Neural crest cell (in vitro differentiated cells): Measurements from ENCODE around the gene SIK3. TPM values are rescaled to one million over a fixed set of nuclear protein-coding genes. Genes with fewer than 3 reads are reported as not detected.

Experiments used
- DNase-seq: peaks from one replicate; pipeline ENCODE4 v3.0.0; 2021; ENCODE audit warnings: low read depth, mixed read lengths, low spot score
- H3K27ac Mint-ChIP-seq: one replicate; pipeline ENCODE4 v1.8.0; 2021; ENCODE audit warnings: mild to moderate bottlenecking, mixed read lengths; ENCODE audit not compliant: unreplicated experiment
- H3K27me3 Mint-ChIP-seq: 2 replicates; pipeline ENCODE4 v1.8.0; 2021; ENCODE audit warnings: low read depth, mild to moderate bottlenecking, mixed read lengths
- H3K36me3 Mint-ChIP-seq: 2 replicates; pipeline ENCODE4 v1.8.0; 2021; ENCODE audit warnings: low read depth, mild to moderate bottlenecking, mixed read lengths
- H3K4me1 Mint-ChIP-seq: 2 replicates; pipeline ENCODE4 v1.8.0; 2021; ENCODE audit warnings: mixed read lengths
- H3K4me3 Mint-ChIP-seq: one replicate; pipeline ENCODE4 v1.8.0; 2021; ENCODE audit warnings: mild to moderate bottlenecking, mixed read lengths
- H3K9me3 Mint-ChIP-seq: 2 replicates; pipeline ENCODE4 v1.8.0; 2021; ENCODE audit warnings: mixed read lengths
- total RNA-seq: library from RNA; stranded (reverse); gene quantifications from 2 replicates; pipeline ENCODE4 v1.2.1, GENCODE V29; 2021
- TF ChIP-seq, protein P1 (sequence below): fragments of 200-600 bp; sonication (generic); conservative IDR thresholded peaks from 2 replicates; pipeline ENCODE4 v1.5.0; 2021; ENCODE audit warnings: antibody characterized with exemption, mild to moderate bottlenecking

The SIK3 gene
- total RNA-seq, 1 donor from 2014 or later, result 39.7 TPM

DNA sequence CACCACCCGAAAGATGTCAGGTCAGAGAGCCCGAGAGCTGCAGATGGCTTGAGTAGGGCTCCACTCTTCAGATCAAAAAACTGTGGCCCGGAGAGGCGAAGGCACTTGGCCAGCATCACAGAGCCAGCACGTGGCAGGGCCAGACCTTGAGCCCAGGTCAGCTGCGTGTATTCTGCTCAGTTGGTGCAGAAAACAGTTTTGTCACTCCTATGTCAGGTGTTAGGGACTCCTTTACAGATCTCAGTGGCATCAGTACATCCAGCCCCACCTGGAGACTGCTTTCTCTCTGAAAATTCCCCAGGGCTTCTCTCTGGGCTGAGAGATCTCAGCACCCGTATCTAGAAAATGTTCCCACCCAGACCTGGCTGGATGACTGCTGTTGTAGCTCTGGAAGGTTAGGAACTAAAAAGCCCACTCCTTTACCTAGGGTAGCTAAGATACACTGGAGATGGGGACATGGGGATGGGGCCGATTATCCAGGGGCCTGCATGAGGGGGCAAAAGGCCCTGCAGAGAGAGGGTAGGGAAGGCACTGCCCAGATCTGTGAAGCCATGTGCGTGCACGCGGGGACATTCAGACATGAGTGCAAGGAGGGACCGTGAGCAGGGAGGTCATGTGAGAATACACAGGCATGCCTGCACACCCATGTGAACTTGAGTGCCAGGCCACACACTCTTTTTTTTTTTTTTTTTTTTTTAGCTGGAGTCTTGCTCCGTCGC, 264.3 kb downstream of the SIK3 start:
- Mint-ChIP-seq H3K4me1 (peaks cover 32% of the 10 kb centered on the region), H3K9me3 (no peaks in the 10 kb centered on the region), H3K27ac (no peak overlapping the region), H3K27me3 (no peaks in the 10 kb centered on the region), H3K4me3 (peak overlapping the region; percentile 44), H3K36me3 (no peaks in the 10 kb centered on the region)
- TF ChIP-seq, protein P1, sequence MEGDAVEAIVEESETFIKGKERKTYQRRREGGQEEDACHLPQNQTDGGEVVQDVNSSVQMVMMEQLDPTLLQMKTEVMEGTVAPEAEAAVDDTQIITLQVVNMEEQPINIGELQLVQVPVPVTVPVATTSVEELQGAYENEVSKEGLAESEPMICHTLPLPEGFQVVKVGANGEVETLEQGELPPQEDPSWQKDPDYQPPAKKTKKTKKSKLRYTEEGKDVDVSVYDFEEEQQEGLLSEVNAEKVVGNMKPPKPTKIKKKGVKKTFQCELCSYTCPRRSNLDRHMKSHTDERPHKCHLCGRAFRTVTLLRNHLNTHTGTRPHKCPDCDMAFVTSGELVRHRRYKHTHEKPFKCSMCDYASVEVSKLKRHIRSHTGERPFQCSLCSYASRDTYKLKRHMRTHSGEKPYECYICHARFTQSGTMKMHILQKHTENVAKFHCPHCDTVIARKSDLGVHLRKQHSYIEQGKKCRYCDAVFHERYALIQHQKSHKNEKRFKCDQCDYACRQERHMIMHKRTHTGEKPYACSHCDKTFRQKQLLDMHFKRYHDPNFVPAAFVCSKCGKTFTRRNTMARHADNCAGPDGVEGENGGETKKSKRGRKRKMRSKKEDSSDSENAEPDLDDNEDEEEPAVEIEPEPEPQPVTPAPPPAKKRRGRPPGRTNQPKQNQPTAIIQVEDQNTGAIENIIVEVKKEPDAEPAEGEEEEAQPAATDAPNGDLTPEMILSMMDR, result no peak
- DNase-seq, result no peak

DNA sequence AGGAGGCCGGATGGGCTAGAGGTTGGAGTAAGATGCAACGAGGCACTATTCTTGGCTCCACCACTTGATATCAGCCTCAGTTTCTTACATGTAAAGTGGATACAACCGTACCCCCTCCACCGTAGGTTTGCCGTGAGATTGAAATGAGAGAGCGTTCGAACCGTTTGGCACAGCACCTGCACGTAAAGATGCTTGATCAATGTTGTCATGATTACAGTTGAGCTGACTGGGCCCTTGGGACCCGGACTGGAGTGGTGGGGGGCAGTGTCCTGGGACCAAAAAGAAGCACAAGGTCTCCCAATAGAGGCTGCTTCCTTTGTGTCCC, 264.8 kb downstream of the SIK3 start:
- peaks cover 31% of the 10 kb centered on the region for H3K4me1 Mint-ChIP-seq
- no peak overlapping the region for H3K27ac Mint-ChIP-seq
- no peaks in the 10 kb centered on the region for H3K9me3 Mint-ChIP-seq
- DNase-seq, result no peak
- H3K27me3 Mint-ChIP-seq, result no peaks in the 10 kb centered on the region
- no peak overlapping the region for H3K4me3 Mint-ChIP-seq
- TF ChIP-seq, protein P1, result no peak
- H3K36me3 Mint-ChIP-seq, result no peaks in the 10 kb centered on the region

DNA sequence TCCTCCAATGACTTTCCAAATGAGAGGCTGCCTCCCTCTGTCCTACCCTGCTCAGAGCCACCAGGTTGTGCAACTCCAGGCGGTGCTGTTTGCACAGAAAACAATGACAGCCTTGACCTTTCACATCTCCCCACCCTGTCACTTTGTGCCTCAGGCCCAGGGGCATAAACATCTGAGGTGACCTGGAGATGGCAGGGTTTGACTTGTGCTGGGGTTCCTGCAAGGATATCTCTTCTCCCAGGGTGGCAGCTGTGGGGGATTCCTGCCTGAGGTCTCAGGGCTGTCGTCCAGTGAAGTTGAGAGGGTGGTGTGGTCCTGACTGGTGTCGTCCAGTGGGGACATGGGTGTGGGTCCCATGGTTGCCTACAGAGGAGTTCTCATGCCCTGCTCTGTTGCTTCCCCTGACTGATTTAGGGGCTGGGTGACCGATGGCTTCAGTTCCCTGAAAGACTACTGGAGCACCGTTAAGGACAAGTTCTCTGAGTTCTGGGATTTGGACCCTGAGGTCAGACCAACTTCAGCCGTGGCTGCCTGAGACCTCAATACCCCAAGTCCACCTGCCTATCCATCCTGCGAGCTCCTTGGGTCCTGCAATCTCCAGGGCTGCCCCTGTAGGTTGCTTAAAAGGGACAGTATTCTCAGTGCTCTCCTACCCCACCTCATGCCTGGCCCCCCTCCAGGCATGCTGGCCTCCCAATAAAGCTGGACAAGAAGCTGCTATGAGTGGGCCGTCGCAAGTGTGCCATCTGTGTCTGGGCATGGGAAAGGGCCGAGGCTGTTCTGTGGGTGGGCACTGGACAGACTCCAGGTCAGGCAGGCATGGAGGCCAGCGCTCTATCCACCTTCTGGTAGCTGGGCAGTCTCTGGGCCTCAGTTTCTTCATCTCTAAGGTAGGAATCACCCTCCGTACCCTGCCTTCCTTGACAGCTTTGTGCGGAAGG, 265.6 kb downstream of the SIK3 start:
- Mint-ChIP-seq H3K27ac (no peak overlapping the region), H3K27me3 (no peaks in the 10 kb centered on the region), H3K9me3 (no peaks in the 10 kb centered on the region), H3K36me3 (no peaks in the 10 kb centered on the region), H3K4me3 (no peak overlapping the region), H3K4me1 (peaks cover 23% of the 10 kb centered on the region)
- TF ChIP-seq, protein P1, result no peak
- DNase-seq, result no peak

DNA sequence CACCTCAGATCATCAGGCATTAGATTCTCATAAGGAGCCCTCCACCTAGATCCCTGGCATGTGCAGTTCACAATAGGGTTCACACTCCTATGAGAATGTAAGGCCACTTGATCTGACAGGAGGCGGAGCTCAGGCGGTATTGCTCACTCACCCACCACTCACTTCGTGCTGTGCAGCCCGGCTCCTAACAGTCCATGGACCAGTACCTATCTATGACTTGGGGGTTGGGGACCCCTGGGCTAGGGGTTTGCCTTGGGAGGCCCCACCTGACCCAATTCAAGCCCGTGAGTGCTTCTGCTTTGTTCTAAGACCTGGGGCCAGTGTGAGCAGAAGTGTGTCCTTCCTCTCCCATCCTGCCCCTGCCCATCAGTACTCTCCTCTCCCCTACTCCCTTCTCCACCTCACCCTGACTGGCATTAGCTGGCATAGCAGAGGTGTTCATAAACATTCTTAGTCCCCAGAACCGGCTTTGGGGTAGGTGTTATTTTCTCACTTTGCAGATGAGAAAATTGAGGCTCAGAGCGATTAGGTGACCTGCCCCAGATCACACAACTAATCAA, 266.4 kb downstream of the SIK3 start:
- TF ChIP-seq, protein P1, result no peak
- peaks cover 15% of the 10 kb centered on the region for H3K4me1 Mint-ChIP-seq
- no peak overlapping the region for H3K27ac Mint-ChIP-seq
- H3K4me3 Mint-ChIP-seq, result no peak overlapping the region
- no peaks in the 10 kb centered on the region for H3K9me3 Mint-ChIP-seq
- no peaks in the 10 kb centered on the region for H3K27me3 Mint-ChIP-seq
- H3K36me3 Mint-ChIP-seq, result no peaks in the 10 kb centered on the region
- no peak for DNase-seq

DNA sequence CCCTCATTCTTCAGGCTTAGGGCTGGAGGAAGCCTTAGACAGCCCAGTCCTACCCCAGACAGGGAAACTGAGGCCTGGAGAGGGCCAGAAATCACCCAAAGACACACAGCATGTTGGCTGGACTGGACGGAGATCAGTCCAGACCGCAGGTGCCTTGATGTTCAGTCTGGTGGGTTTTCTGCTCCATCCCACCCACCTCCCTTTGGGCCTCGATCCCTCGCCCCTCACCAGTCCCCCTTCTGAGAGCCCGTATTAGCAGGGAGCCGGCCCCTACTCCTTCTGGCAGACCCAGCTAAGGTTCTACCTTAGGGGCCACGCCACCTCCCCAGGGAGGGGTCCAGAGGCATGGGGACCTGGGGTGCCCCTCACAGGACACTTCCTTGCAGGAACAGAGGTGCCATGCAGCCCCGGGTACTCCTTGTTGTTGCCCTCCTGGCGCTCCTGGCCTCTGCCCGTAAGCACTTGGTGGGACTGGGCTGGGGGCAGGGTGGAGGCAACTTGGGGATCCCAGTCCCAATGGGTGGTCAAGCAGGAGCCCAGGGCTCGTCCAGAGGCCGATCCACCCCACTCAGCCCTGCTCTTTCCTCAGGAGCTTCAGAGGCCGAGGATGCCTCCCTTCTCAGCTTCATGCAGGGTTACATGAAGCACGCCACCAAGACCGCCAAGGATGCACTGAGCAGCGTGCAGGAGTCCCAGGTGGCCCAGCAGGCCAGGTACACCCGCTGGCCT, 267.9 kb downstream of the SIK3 start:
- H3K9me3 Mint-ChIP-seq, result no peaks in the 10 kb centered on the region
- peaks cover 5% of the 10 kb centered on the region for H3K4me1 Mint-ChIP-seq
- H3K4me3 Mint-ChIP-seq, result no peak overlapping the region
- H3K27ac Mint-ChIP-seq, result no peak overlapping the region
- TF ChIP-seq, protein P1, result no peak
- H3K36me3 Mint-ChIP-seq, result no peaks in the 10 kb centered on the region
- DNase-seq, result no peak
- H3K27me3 Mint-ChIP-seq, result no peaks in the 10 kb centered on the region
